ENCODE results near the gene PGAM2.

PGAM2 gene

GRCh38 chr7:44063894-44064651, 1.3 kb downstream of the PGAM2 start:
- no peak for DNase-seq

- DNase-seq: no peak
Measured at GRCh38 chr7:44063547-44063893, 1.8 kb downstream of the PGAM2 start.

- DNase-seq: no peak
Measured at GRCh38 chr7:44062903-44063295, 2.5 kb downstream of the PGAM2 start.

GRCh38 chr7:44062180-44062902, 3.0 kb downstream of the PGAM2 start:
- DNase-seq: no peak

DNA sequence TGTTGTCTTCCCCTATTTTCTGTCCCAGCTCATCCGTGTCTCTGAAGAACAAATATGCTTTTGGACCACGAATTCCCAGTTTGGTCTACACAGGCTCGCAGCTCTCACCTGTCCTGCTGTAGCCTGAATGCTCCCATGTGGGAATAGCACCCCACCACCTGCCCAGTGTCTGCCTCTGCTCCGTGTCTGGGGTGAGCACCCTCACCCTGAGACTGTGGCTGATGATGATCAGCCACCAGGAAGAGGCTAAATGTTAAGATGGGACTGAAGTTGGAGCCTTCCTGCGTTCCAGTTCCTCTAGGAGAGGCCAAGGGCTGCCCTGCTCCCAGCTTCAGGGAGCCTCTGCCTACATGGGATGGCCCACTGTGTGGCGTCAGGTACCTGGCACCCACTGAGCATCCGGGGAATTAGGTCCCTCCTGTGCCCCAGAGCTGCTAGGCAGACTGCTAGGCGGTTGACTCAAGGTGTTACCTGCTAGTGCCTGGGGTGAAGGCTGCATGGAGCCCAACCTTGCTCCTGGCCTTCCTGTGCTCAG, 3.7 kb downstream of the PGAM2 start:
- no peak for DNase-seq

DNA sequence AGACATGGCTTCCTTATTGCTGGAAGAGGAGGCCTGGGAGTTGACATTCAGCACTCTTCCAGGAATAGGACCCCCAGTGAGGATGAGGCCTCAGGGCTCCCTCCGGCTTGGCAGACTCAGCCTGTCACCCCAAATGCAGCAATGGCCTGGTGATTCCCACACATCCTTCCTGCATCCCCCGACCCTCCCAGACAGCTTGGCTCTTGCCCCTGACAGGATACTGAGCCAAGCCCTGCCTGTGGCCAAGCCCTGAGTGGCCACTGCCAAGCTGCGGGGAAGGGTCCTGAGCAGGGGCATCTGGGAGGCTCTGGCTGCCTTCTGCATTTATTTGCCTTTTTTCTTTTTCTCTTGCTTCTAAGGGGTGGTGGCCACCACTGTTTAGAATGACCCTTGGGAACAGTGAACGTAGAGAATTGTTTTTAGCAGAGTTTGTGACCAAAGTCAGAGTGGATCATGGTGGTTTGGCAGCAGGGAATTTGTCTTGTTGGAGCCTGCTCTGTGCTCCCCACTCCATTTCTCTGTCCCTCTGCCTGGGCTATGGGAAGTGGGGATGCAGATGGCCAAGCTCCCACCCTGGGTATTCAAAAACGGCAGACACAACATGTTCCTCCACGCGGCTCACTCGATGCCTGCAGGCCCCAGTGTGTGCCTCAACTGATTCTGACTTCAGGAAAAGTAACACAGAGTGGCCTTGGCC, 4.3 kb downstream of the PGAM2 start:
- DNase-seq: no peak

DNA sequence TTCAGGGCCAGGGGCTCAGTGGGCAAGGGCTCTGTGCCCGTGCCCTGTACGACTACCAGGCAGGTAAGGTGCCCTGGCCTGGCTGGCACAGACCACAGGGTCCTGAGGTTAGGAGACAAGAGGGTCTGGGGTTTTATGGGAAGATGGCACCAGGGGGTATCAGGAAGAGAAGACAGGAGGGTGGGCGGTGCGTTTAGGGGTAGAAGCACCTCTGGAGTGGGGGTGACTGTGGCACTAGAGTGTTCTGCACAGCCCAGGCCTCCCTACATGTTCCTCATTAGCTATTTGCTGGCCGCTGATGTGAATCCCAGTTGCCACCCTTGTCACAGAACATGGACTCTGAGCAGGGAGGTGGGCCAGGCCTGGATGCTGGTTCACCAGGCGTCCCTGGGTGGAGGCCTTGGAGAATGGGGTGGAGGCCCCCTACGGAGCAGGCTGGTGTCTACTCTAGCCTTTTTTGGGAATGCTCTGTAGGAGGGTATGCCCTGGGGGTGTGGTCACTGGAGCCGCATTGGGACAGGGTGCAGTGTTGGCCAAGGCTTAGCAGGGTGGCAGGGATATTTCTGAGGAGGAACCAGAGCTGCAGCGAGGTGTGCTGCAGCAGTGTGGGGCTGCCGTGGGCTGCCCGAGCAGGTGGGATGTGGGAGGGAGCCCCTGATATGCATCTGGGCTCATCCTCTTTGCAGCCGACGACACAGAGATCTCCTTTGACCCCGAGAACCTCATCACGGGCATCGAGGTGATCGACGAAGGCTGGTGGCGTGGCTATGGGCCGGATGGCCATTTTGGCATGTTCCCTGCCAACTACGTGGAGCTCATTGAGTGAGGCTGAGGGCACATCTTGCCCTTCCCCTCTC, 5.0 kb downstream of the PGAM2 start:
- no peak for DNase-seq

- DNase-seq: no peak
Measured at GRCh38 chr7:44059219-44060090, 5.9 kb downstream of the PGAM2 start.

- no peak for DNase-seq
Measured at GRCh38 chr7:44058759-44059218, 6.6 kb downstream of the PGAM2 start.

DNA sequence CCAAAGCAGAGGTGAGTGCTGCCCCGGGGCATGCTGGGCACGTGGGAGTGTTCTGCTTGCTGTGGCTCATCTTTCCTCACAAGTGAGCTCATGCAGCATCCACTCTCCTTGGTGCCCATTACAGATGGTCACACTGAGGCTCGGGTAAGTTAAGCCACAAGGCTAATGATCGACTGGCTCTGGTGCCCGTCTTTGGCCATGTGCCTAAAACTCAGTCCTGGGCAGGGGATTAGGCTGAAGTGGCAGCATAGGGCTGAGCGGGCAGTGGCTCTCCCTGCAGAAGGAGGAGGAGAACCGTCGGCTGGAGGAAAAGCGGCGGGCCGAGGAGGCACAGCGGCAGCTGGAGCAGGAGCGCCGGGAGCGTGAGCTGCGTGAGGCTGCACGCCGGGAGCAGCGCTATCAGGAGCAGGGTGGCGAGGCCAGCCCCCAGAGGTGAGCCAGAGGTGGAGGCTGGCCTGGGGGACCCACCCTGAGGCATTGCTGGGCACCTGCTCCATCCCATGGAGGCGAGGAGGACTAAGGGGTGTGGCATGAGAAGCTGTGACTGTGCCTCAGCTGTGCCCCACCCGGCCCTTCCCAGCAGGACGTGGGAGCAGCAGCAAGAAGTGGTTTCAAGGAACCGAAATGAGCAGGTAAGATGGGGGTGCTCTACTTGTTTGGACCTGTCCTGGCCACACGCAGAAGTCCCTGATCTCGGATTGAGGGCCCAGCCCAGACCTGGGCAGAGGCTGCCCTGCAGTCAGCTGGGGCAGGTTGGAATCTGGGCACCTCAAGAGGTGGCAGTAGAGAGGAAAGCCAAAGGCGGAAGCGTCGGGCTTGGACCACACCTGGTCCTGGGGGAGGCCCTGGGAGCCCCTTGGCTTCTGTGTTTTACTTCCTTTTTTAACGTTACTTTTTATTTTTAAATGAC, 7.3 kb downstream of the PGAM2 start:
- no peak for DNase-seq

- DNase-seq: no peak
Measured at GRCh38 chr7:44057181-44057848, 8.1 kb downstream of the PGAM2 start.

DNA sequence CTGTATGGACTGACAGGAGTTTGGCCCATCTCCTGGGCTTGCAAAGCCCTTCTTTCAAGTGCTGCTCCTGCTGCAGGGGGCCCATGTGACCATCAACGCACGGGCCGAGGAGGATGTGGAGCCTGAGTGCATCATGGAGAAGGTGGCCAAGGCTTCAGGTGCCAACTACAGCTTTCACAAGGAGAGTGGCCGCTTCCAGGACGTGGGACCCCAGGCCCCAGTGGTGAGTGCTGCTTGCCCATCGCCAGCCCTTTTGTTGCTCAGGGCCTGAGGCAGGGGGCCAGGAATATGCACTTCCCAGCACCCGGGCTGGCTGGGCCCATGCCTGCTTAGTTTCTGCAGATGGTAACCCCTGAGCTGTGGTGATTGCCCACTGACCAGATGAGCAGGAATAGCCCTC, 8.7 kb downstream of the PGAM2 start:
- no peak for DNase-seq

DNA sequence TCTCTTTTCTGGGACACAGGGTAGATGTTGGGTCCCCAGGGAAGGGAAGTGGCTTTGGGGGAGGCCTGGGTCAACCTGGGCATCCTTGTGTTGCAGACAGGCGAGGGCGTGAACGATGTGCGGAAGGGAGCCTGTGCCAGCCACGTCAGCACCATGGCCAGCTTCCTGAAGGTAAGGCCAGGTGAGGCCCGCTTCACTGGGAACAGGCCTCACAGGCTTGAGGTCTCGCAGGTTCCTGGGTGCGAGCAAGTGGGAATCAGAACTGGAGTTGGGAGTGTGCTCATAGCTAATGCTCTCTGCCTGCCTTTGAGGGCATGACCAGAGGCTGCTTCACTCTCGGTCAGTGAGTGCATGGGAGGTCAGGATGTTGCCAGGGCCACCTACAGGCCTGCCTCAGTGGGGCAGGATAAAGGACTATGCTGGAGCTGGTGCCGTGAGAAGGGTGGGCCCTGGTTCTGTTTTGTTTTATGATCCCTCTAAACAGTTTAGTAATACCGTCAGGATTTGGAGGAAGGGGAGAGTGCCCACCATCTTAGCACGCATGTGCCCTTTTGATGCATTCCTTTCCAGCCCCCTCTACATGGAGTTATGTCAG, 12.5 kb downstream of the PGAM2 start:
- DNase-seq: peak; percentile 47

DNA sequence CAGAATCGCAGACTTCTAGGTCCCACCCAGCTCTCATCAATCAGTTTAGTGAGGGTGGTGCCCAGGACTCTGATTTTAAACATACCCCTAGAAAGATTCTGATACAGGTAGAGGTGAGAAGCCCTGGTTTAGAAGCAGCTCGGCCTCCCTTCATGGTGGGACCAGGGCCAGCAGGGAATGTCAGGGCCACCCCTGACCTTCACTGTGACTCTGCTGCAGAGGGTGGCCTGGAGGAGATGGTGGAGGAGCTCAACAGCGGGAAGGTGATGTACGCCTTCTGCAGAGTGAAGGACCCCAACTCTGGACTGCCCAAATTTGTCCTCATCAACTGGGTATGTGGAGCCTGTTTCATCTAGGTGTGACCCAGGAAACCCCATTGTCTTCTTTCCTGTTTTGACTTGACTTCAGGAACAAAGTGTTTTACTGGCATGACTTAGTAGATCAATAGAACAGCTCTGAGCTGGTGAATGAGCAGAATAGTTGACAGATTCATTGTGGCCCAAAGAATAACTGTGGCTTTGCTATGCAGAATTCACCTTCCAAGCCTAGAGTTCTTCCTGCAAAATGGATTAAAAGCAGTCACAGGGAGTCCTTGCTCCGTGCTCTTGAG, 13.7 kb downstream of the PGAM2 start:
- DNase-seq: no peak

- no peak for DNase-seq
Measured at GRCh38 chr7:44050915-44051560, 14.3 kb downstream of the PGAM2 start.

- DNase-seq: no peak
Measured at GRCh38 chr7:44050121-44050914, 15.0 kb downstream of the PGAM2 start.

DNA sequence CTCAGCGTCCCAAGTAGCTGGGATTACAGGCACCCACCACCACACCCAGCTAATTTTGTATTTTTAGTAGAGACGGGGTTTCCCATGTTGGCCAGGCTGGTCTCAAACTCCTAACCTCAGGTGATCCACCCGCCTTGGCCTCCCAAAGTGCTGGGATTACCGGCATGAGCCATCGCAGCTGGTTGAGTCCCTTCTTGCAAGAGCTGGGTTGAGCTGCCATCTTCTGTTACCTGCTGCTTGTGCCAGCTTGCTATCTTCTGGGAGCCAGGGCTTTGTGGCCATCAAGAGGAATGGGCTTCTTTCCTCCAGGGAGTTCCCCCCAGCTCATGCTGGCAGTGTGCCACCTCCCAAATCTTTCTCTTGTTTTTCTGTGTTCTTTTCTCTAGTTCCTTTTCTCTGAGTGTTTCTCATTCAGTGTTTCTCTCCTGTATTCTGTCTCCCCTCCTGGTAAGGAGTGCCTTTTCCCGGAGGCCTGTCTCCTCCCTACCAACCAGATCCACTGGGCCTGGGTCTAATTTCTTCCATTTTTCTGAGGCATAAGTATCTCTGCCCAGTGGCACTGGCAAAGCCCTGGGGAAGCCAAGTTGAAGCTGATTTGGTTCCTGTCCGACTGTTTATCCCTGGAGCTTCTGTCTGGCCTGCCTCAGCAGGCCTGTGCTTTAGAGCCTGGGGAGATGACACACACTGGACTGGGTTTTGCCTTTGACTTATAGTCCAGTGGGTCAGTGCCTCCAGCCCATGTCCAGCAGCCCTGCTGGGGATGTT, 17.2 kb downstream of the PGAM2 start:
- no peak for DNase-seq

Data from activated CD8-positive, alpha-beta memory T cell treated with anti-CD3 and anti-CD28 coated beads, Interleukin-2, amount 50 U/mL, for 48 hours (primary cell).